Measurements from ENCODE around the gene SLC25A4. TPM values are rescaled to one million over a fixed set of nuclear protein-coding genes. Genes with fewer than 3 reads are reported as not detected.
"Not testable (repeated sequence)": the region's sequence is repeated elsewhere in the genome, so short reads cannot be mapped to it uniquely, and the experiment has no call there.

The SLC25A4 gene
- polyA plus RNA-seq (2012; ENCODE audit: missing spikeins), result 32.2 TPM

DNA sequence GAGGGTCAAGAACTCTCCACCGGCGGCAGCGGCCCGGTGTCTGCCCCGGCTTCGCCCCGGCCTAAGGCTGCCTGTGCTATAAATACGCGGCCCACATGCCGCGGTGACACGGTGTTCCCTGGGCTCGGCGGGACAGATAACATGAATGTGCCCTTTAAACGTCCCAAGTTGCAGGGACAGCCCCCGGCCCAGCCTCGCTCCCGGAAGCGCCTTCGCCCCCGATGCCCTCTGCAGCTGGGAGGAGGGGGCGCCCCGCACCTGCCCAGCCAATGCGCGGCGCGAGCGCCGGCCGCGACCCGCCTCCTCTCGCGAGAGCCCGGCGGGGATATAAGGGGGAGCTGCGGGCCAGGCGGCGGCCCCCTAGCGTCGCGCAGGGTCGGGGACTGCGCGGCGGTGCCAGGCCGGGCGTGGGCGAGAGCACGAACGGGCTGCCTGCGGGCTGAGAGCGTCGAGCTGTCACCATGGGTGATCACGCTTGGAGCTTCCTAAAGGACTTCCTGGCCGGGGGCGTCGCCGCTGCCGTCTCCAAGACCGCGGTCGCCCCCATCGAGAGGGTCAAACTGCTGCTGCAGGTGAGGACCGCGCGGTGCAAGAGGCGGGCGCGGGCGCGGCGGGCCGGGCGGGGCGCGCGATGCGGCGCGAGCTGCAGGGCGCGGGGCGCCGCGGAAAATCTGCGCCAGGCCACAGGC is at the start of gene SLC25A4:
Gene SLC25A4 (plus strand): TSS at position 355 of the 689 bp plus-strand sequence. CDS start 107 bp downstream, at position 462.
- DNase-seq (ENCODE audit: insufficient read length), result peak; percentile 87
- TF ChIP-seq POLR2AphosphoS5 (IDR thresholded peaks at IDR 0.05; ENCODE audit: low read depth, low read length) (peak; percentile 96), TAF1 (IDR thresholded peaks at IDR 0.05; ENCODE audit: borderline replicate concordance, low read depth, low read length) (peak; percentile 83), POLR2A (IDR thresholded peaks at IDR 0.05; ENCODE audit: low read depth, low read length) (peak; percentile 99)
- FAIRE-seq, result peak; percentile 94

DNA sequence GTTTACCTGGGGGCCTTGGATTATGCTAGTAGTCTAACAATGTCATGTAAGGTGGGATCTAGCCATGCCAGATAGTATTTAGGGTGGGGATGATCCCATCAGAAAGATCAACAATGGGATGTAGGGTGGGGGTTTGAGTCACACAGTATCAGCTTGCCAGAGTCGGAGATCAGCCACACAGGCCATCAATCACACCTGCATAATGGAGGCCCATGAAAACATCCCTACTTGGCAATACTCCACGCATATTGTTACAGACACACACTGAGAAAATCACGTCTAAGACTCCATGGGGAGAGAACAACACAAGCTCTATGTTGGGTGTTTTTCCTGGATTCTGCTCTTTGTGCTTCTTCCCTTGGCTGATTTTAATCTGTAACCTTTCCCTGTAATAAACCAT is 49.5 kb upstream of the SLC25A4 start:
- TF ChIP-seq POLR2A (IDR thresholded peaks at IDR 0.05; ENCODE audit: low read depth, low read length) (no peak), POLR2AphosphoS5 (IDR thresholded peaks at IDR 0.05; ENCODE audit: low read depth, low read length) (no peak), TAF1 (IDR thresholded peaks at IDR 0.05; ENCODE audit: borderline replicate concordance, low read depth, low read length) (no peak)
- FAIRE-seq (no peak), DNase-seq (ENCODE audit: insufficient read length) (no peak)

DNA sequence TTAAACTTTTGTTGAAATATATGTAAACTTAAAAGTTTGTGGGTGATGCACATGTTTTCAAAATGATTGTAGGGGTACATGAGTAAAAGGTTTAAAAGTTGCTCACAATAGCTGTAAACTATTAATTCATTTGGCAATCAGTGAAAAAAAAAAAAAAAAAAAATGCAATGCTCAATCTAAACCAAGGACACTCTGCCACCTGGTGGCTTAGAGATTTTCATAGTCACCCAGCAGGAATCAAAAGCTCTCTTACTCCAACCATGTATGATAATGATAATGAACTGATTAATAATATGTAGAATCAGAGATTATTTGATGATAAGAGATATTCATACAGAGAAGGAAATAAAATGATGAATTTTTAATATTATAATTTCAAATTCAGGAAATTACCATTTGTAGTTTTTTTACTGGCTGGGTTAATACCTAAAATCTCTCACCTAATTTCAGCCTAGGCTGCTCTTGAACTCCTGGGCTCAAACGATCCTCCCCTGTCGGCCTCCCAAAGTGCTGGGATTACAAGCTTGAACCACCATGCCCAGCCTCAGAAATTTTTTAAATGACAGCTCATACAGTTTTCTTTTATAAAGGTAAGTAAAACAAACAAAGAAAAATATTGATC is 46.9 kb upstream of the SLC25A4 start:
- FAIRE-seq, result no peak

DNA sequence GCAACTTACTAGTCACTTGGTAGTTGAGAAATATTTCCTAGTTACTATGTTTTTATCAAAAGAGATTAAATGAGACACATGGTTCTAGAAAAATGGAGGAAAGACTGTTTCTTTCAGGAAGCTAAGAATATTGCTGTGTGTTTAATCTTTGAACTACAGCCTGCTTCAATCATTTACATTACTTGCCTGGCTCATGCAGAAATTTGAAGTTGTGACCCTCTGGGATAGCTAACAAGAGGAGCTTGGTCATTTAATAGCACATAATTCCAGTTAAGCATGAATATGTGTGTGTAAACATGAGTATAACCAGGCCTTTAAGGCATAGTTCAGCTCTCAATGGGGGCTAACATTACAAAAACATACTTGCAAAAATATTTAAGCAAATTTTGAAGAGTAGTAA is 44.6 kb upstream of the SLC25A4 start:
- FAIRE-seq (no peak), DNase-seq (ENCODE audit: insufficient read length) (no peak)
- no peak for TF ChIP-seq POLR2A (IDR thresholded peaks at IDR 0.05; ENCODE audit: low read depth, low read length)
- no peak for TF ChIP-seq POLR2AphosphoS5 (IDR thresholded peaks at IDR 0.05; ENCODE audit: low read depth, low read length)
- no peak for TF ChIP-seq TAF1 (IDR thresholded peaks at IDR 0.05; ENCODE audit: borderline replicate concordance, low read depth, low read length)

More for the DNA sequence above, 46.9 kb upstream of the SLC25A4 start:
- no peak for DNase-seq (ENCODE audit: insufficient read length)
- TF ChIP-seq POLR2AphosphoS5 (IDR thresholded peaks at IDR 0.05; ENCODE audit: low read depth, low read length) (no peak), POLR2A (IDR thresholded peaks at IDR 0.05; ENCODE audit: low read depth, low read length) (no peak), TAF1 (IDR thresholded peaks at IDR 0.05; ENCODE audit: borderline replicate concordance, low read depth, low read length) (no peak)

DNA sequence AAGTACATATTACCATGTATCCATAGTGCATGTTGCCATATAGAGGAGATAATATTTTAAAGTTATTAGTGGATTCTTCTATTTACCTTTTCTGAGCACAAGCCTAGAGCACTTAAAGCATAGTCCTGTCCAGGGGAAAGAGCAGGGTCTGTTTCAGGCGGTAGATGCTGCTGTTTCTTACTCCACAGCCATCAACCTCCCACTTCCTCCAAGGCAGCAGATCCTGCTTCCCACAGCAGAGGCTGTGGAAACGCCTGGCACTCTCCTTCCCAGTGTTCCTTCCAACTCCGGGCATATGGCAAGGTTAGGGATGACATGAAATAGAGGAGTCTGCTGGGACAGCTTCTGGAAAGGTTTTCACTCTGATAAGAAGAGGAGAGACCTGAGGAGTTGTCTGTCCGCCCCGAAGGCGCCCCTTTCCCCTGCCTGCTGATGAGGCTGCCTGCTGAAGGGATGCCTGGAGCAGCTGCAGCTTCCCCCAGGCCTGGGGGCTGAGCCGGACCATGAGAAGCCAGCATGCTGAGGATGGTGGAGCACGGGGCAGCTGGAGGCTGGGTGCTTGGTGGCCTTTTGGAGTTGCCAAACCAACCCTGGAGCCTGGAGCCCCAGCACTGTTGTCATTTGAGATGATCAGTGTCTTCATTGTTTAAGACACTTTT is 43.9 kb upstream of the SLC25A4 start:
- TF ChIP-seq TAF1 (IDR thresholded peaks at IDR 0.05; ENCODE audit: borderline replicate concordance, low read depth, low read length), result no peak
- TF ChIP-seq POLR2A (IDR thresholded peaks at IDR 0.05; ENCODE audit: low read depth, low read length), result no peak
- no peak for TF ChIP-seq POLR2AphosphoS5 (IDR thresholded peaks at IDR 0.05; ENCODE audit: low read depth, low read length)
- DNase-seq (ENCODE audit: insufficient read length) (no peak), FAIRE-seq (no peak)

DNA sequence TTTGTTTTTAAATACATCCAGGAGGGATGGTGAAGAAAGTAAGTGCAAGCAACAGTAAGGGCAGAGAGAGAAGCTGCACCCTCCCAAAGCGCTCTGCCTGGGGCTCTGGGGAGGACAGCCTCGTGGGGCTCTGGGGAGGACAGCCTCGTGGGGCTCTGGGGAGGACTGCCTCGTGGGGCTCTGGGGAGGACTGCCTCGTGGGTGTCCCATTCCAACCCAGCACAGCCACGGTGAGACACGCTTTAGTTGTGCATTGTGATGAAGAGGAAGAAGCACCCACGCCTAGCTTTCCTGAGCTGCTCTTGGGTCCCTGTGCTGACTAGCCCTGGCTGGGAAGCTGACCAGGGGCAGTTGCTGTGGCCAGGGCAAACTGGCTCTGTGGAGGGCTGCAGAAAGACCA is 43.1 kb upstream of the SLC25A4 start:
- FAIRE-seq (no peak), DNase-seq (ENCODE audit: insufficient read length) (no peak)
- TF ChIP-seq POLR2A (IDR thresholded peaks at IDR 0.05; ENCODE audit: low read depth, low read length) (no peak), TAF1 (IDR thresholded peaks at IDR 0.05; ENCODE audit: borderline replicate concordance, low read depth, low read length) (no peak), POLR2AphosphoS5 (IDR thresholded peaks at IDR 0.05; ENCODE audit: low read depth, low read length) (no peak)

DNA sequence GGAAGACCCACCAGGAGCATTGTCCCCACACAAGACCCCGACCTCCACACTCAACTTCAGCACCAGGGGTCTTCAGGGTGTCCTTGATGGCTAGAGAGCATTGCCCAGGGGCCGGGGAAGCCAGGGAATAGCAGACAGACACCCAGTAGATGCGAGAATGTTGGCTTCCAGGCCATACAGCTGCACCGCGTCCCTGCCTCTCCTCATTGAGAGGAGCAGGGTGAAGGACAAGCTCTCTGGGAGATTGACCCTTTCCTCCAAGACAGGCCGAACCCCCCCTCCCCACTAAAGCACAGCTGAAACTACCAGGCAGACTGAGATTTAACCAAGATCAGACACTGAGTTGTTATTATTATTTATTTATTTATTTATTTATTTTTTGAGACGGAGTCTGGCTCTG is 42.6 kb upstream of the SLC25A4 start:
- no peak for DNase-seq (ENCODE audit: insufficient read length)
- TF ChIP-seq TAF1 (IDR thresholded peaks at IDR 0.05; ENCODE audit: borderline replicate concordance, low read depth, low read length) (no peak), POLR2A (IDR thresholded peaks at IDR 0.05; ENCODE audit: low read depth, low read length) (no peak), POLR2AphosphoS5 (IDR thresholded peaks at IDR 0.05; ENCODE audit: low read depth, low read length) (no peak)
- FAIRE-seq, result no peak

DNA sequence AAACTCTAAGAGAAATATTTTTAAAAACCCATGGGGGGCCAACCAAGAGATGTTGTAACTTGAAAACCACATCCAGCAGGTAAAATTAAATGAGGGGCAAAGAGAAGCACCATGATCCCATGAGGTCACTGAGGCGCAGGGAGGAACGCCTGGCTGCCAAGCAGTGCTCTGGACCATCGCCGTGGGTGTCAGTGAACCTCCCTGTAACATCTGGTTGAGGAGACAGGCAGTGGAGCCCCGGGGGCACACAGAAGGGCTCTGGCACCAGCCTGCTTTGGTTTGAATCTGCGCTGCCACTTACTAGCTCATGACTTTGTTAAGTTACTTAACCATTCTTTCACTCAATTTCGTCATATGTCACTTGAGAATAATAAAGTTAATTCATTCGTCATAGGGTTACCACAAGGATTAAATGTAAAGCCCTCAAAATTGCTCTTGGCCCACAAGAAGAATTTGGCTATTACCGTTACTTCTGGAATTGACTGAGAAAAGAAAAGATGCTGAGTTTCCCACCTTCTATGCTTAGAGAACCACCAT is 41.6 kb upstream of the SLC25A4 start:
- DNase-seq (ENCODE audit: insufficient read length), result no peak
- FAIRE-seq, result no peak
- TF ChIP-seq POLR2AphosphoS5 (IDR thresholded peaks at IDR 0.05; ENCODE audit: low read depth, low read length), result no peak
- no peak for TF ChIP-seq TAF1 (IDR thresholded peaks at IDR 0.05; ENCODE audit: borderline replicate concordance, low read depth, low read length)
- TF ChIP-seq POLR2A (IDR thresholded peaks at IDR 0.05; ENCODE audit: low read depth, low read length), result no peak

DNA sequence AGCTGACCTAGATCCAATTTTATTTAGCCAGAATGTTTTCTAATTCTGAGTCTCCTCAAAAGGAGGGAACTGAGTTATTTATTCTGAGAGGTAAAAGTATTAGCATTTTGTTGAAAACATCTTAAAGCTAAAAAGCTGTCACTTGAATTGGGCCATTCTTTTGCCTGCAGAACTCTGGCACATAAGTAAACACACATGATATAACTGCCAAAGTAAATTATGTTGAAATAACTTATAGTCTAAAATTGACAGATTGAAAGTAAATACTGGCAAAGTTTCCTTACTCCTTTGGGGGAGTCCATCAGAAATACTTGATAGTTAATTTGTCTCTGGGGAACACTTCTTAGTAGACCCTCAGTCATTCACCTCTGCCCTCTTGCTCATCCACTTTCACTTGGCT is 38.3 kb upstream of the SLC25A4 start:
- DNase-seq (ENCODE audit: insufficient read length) (no peak), FAIRE-seq (no peak)
- no peak for TF ChIP-seq POLR2AphosphoS5 (IDR thresholded peaks at IDR 0.05; ENCODE audit: low read depth, low read length)
- no peak for TF ChIP-seq TAF1 (IDR thresholded peaks at IDR 0.05; ENCODE audit: borderline replicate concordance, low read depth, low read length)
- TF ChIP-seq POLR2A (IDR thresholded peaks at IDR 0.05; ENCODE audit: low read depth, low read length), result no peak

DNA sequence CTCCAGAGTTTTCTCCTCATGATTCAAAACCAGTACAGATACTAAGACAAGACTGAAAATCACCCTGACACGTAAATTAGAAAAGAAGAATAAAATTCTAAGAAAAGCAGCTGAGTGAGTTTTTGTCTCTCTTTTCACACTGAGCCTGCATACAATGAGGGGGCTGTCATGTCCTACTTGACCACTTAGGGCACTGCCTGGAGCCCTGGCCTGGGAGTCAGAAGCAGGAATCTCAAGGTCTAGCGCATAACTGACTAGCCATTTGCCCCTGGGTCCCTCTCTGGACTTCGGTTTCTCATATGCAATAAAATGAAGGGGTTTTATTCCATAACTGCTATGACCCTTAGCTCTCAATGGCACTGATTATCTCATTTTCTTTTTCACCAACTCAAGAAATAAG is 36.7 kb upstream of the SLC25A4 start:
- TF ChIP-seq POLR2A (IDR thresholded peaks at IDR 0.05; ENCODE audit: low read depth, low read length) (no peak), TAF1 (IDR thresholded peaks at IDR 0.05; ENCODE audit: borderline replicate concordance, low read depth, low read length) (no peak), POLR2AphosphoS5 (IDR thresholded peaks at IDR 0.05; ENCODE audit: low read depth, low read length) (no peak)
- FAIRE-seq (no peak), DNase-seq (ENCODE audit: insufficient read length) (no peak)

DNA sequence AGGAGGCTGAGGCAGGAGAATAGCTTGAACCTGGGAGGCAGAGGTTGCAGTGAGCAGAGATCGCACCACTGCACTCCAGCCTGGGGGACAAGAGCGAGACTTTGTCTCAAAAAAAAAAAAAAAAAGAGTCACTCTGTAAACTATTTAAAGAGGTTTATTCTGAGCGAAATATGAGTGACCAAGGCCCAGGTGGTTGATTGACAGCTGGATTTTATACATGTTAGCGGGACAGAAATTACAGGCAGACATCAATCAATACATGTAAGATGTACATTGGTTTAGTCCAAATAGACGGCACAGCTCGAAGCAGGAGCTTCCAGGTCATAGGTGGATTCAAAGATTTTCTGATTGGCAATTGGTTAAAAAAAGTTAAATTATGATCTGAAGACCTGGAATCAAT is 35.5 kb upstream of the SLC25A4 start:
- DNase-seq (ENCODE audit: insufficient read length); FAIRE-seq: not testable (repeated sequence)

All from GM12892 (cell line).